Activated CD4-positive, alpha-beta T cell treated with anti-CD3 and anti-CD28 coated beads, Interleukin-2, Interleukin-4, amounts not matched to agents 100 ng/mL and 50 ng/mL, durations not matched to agents 16 hours and 8 hours (primary cell): Measurements from ENCODE around the gene SSTR4.

ENCODE experiments used
- DNase-seq: peaks from one replicate; pipeline ENCODE4 v3.0.0-alpha.2; 2020; ENCODE audit warnings: low spot score

SSTR4 gene

DNA sequence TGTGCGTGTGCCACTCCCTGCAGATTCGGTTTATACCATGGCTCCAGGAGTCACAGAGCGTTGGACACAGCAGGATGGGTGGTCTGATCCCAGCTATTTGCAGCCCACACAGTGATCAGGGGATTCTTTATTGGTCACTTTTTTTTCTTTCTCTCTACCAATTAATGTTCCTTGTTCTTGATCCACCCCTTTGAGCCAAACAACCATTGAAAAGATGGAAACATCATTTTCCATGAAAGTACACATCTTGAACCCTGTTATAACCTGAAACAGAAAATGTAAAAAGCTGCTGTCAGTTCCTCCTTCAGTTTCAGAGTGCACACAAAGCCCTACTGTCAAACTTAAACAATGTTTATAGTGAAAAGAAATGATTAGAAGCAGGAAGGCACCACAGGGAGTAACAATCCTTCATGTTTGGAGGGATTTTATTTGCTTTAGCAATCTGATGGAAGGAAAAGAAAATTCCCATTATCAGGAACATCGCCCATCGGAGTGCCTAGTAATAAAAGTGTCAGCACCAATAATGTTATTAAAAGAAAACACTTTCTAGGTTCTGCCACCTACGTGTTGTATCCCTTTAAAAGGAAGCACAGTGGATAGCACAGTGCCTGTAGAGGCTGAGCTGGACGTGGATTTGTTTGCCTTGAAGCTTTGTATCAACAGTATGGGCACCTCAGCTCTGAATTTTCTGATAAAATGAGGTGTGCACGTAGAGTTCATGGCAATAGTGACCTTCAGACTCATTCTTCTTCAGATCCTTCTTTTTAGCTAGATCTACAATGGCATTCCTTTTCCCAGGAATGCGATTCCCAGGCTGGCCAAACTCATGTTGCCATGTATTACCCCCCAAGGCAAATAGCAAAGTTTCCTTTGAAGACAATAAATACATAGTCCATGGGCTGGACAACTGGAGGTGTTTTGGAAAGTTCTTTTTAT is 30.4 kb downstream of the SSTR4 start:
- no peak for DNase-seq

DNA sequence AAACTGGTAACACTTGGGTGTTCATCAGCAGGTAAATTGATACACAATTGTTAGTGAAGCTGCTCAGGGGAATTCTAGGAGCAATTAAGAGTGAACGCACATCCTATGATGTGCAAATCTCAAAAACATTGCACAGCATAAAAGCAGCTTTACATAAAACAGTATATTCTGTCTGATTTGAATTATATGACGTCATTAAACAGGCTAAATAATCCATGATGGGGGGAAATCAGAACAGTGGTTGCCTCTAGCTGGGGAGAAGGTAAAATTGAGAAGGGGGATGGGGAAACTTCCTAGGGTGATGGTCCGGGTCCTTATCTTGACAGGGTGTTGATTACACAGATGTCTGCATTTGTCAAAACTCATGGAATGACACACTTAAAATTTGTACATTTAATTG is 31.7 kb downstream of the SSTR4 start:
- no peak for DNase-seq

DNA sequence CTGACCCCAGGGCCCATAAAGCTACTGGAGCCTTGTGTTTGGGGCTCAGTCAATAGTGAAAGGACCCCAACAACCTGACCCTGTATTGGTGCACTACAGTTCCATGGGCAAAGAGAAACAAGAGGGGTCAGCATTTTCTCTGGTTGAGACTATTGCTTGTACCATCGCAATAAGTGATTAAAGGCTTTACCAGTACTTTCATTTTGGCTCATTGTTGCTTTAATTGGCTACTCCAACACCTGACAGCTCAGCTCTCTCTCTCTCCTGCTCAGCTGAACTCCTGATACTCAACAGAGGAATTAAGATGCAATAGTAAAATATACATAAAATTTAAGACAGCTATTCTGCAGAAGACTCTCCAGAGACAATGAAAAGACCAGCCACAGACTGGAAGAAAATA is 33.2 kb downstream of the SSTR4 start:
- DNase-seq: no peak

DNA sequence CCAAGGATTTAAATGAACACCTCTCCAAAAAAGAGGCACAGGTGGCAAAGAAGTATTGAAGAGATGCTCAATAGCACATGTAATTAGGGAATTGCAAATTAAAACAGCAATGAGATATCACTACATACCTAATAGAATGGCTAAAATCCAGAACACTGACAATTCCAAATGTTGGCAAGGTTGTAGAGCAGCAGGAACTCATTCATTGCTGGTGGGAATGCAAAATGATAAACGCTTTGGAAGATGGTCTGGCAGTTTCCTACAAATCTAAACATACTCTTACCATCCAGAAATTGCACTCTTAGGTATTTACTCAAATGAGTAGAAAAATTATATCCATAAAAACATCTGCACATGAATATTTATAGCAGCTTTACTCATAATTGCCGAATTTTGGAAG is 34.0 kb downstream of the SSTR4 start:
- no peak for DNase-seq

DNA sequence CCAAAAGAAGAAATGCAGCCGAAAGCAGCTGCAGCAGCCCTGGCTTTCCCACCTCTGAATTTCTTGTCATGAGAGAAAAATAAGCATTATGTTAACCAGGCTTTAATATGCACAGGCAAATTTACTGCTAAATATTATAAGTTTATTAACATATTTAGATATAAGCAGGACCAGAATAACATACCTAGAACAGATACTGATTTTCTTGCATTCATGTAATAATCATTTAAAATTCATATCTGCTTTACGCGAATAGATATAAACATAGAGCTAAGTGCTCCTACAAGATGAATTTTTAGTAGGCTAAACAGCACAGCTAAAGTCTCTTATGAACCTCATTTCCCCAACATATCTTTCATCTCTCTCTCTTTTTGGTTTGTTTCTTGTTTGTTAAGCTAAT is 36.3 kb downstream of the SSTR4 start:
- no peak for DNase-seq

DNA sequence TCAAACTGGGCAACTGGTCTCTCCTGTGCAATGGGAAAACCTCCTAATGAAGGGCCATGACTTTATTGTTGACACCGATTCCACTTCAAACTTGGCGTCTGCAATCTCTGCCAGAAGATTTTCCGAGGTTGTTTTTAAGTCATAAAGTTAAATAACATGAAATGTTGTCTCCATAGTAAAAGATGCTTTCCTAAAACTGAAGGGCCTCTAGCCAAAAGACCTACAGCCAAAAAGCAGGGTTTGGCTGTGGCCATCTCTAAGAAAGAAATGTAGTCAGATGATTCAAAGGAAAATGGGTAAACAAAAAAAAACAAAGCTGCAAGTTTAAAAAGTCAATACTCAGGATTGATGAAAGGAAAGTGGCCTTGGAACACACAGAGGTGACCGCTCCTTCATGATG is 36.9 kb downstream of the SSTR4 start:
- DNase-seq: no peak

DNA sequence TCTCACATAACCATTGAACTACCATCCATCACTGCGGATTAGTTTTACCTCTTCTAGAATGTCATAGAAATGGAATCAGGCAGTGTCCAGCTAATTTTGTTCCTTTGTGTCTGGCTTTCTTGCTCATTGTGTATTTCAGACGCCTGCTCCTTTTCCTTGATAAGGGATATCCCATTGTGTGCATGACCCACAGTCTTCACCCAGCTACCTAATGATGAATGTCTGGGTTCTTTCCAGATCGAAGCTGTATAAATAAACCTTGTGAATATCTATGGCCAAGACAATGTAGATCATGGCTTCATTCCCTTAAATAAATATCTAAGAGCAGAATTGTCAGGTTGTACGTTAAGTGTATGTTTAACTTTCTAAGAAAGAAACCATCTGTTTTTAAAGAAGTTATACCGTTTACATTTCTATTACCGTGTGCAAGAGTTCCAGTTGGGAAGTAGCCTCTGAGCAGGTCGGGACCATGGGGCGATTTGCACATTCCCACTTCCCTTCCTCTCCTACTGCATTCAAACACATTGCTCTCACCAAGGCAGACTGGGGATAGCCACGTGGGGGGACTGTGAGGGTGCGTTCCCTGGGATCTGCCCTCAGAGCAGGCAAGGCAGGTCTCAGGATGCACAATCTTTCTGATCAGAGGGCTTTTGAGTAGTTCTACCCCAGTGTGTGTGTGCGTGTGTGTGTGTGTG is 37.9 kb downstream of the SSTR4 start:
- no peak for DNase-seq

DNA sequence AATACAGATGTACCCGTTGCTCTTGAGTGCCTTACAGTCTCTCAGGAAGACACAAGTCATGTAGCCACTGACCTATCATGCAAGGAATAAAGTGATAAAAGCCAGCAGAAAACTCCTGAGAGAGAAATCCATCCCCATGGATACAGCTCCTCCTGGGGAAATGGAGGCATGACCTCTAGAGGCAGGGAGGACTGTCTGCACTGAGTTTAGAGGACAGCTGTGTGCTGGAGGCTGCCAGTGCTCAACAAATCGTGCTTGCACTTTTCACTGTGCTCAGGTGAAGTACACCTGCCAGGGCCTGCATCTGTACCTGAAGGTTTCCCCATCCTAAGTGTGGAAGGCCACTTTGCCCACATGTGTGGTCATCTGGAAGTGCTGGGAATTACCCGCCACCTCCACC is 38.9 kb downstream of the SSTR4 start:
- DNase-seq: no peak

DNA sequence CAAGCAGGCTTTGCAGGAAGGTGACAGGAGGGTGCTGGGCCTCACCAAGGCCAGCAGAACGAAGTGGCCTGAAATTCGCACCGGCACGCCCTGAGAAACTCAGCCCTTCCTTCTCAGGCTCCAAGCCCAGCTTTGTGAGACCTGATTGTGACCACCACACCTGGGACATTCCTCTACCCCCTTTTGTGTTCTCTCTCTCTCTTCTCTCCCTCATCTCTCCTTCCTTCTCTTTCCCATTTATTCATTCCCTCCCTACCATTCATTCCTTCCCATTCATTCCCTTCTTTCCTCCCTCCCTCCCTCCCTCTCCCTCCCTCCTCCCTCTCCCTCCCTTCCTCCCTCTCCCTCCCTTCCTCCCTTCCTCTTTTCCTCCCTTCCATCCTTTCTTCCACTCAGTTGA is 42.2 kb downstream of the SSTR4 start:
- DNase-seq: no peak

DNA sequence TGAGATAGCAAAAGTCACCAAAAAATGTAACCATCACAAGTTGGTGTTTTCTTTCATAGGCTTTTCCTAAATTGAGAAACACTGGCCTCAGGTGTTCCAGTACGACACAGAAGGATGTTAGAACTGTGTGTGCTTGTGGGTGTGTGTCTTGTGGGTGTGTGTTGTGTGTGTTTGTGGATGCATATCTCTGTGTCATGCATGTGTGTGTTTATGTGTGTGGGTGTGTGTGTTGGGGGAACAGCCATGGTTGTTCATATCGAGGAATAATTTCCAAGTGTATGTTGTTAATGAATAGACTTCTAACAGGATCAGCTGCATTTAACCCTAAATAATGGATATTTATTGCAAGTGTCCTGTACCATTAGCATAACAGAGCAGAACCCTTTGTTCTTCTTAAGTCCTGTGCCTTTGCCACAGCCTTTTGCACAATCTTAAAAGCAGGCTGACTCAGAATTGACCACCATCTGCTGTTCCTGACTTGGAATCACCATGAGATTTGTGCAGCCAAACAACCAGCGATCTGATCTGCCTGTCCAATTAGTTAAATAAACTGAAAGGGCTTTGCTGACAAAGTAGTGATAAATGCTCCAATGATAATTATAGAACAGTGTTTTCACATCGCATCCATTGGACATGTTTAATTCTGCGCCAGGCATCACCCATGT is 43.4 kb downstream of the SSTR4 start:
- DNase-seq: no peak

DNA sequence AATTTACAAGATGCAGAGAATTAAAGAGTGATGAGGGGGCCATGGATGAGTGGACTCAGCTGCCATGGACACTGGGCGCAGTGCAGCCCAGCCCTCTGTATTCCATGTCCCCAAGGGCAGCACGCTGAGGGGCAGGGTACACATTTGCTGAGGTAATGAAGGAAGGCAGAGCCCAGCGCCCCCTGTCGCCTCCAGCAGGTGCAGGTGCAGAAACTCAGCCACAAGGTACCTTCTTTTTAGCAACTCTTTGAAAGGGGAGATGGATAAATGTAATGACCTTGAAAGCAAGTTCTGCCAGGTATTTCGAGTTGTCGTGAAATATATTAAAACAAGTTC is 43.9 kb downstream of the SSTR4 start:
- DNase-seq: no peak

DNA sequence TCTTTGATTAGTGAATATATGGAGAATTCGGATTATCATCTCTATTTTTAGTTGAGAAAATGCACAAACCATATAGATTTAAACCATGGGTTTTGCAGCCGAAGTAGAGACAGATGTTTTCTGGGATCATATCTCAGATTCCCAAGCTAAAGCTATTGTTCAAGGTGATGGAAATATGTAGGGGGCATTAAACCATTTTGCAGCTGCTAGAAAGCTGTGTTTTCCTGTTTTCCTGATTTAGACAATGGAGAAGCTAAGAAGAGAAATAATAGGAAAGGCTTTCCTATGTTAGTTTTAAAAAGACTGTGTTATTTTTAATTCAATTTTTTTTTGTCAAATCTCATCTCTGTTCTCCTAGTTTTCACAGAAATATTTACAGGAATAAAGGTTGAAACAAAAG is 44.8 kb downstream of the SSTR4 start:
- DNase-seq: no peak

DNA sequence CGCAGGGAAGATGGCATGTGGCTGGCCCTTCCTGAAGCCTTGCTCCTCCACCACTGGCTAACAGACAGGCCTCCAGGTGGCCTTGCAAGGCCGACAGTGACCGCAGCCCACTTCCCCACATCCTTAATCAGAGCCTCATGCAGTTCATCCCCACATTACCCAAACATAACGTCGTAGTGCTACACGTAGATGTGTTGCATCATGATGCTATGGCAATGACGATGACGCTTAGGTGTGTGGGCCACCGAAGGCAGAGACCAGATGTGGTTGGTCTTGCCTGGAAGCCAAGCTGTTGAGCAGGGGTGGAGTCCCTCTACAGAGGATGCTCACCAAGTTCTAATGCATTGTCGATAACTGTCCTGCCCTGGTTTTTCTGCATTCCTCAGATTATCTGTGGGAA is 45.4 kb downstream of the SSTR4 start:
- DNase-seq: no peak

DNA sequence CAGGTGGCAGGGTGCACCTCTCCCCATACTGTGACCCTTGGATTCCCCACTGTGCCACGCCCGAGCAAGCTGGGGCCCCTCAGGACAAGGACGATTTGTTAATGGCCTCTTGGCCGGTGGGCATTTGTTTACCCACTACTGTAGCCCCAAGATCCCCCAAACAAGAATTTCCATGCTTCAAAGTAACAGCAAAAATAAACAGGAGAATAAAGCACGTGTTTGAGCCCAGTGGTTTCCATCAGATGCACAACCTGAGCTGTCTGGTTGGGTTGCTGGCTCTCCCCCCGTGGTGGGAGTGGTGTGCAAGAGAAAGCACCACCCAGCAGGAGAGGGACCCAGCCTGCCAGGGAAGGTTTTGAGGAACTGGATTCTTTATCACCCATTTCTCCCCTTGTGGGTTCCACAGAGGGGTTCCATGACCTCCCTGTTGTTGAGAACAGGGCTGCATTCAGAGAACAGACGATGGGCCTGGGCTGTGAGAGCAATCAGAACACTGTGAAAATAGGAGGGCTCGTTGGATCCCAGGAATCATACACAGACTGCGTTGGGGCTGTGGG is 46.2 kb downstream of the SSTR4 start:
- no peak for DNase-seq

DNA sequence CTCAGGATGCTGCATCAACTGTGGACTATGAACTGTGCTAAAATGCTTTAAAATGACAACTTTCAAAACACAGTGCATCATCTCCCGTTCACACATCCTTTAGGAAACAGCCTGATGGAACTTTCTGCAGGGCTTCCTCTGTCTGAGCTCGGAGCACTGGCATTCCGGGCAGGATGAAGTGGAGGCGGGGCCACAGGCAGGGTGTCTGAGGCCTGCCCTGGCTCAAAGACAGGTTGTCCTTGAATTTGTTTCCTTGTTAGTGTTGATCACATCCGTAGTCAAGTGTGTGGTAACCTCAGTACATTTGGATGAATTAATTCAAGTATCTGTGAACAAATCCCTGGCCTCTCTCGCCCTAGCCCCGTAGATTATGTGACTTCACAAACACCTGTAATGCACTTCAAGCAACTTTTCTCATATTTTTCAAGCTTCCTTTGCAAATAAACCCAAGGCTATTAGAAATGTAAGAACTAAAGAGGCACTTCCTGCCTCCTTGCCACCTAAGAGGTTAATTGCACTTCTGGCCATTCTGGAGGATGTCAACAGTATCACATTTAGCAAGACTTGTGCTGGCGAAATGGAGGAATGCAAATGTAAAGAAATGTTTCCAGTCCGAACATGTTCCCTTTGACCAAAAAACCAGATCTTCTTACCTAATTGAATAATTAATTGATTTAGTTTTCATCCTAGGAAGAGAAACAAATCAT is 47.9 kb downstream of the SSTR4 start:
- no peak for DNase-seq

DNA sequence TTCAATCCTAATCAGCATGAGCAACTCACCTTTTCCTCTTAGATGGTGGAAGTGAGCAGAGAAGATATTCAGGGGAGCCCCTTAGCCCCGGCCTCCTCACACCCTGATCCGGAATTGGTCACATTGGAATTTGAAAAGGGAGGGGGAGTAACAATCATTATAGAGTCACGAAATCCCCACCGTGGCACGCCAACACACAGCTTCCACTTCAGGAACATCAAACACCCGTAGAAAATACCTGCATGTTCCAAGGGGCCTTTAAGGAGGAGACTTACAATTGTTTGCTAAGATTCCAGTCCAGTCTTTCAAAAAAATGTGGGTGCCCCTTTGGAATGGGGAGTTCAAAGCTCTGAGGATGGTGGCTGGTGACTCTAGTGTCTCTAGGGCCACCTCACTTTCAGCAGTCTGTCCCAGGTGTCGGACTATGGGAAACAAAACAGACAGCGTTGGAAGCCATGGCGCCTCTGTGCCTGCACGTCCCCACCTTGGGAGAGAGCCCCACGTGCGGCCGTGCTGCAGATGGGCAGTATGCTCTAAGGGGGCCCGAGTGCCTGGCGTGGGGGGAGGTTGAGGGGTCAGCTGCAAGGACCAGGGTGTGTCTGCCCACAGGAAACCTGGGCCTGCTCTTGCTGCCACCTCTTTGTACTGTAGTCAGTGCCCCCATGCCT is 48.6 kb downstream of the SSTR4 start:
- no peak for DNase-seq

DNA sequence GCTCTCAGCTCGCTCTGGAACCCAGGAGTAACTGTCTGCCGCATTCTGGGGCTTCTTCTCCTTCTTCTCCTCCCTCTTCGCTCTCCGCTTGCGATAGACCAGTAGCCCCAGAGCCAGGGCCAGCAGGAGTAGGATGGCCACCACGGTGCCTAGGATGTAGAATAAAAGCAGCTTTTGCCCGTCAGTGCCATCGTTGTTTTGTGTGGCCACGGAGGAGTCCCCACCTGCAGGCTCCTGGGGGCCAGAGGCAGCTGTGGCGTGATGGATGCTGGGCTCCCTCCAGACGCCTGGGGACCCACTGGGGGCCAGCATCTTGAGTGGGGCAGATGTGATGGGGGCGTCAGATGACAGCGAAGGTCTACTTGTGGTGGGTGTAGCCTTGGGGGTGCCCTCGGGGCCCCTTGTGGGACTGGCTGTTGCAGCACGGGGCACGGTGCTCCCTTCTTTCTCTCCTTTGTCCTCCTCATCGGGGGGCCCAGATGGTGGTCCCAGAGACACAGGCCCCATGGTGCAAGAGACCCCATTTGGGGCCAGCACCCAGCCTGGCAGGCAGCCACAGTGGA is 49.3 kb downstream of the SSTR4 start:
- no peak for DNase-seq

DNA sequence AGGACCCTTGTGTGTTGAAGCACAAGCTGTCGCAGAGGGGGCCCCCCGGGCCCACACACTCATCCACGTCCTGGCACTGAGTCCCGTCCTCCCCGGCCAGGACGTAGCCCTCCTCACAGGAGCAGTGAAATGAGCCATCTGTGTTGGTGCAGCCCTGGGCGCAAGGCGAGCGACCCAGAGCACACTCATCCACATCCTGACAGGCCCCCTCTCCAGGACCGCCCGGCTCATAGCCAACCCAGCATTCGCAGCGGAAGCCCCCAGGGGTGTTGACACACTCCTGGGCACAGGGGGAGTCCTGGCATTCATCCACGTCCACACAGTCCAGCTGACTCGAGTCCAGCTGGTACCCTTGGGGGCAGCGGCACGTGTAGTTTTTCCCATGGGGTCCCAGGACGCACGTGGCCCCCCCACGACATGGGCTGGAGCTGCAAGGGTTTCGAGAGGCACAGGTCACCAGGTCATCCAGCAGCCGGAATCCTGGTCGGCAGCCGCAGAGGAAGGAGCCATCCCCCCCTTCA is 49.8 kb downstream of the SSTR4 start:
- no peak for DNase-seq

DNA sequence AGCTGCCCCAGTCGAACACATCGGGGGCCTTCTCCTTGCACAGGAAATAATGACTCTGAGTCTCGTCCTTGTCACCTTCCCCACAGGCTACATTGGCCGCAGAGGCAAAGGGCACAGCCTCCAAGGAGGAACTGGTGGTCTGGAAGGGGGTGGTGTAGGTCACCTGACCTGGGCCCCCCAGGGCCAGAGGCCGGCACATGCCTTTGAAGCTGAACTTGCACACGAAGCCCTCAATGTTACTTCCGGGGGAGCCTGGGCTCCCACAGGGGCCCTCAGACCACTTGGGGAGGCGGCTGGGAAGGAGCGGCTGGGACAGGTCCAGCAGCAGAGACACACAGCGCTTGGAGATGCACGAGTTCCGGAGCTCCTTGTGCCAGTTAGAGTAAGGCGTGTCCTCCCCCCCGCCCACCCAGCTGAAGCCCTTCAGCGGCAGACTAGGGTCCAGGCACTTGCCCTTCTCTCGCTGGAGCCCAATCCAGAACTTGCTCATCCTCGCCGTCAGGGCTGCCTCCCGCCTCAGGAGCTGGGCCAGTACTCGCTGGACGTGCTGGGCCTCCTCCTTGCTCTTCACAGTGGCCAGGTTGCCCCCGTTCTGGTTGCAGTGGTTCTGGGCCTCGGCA is 50.4 kb downstream of the SSTR4 start:
- no peak for DNase-seq

DNA sequence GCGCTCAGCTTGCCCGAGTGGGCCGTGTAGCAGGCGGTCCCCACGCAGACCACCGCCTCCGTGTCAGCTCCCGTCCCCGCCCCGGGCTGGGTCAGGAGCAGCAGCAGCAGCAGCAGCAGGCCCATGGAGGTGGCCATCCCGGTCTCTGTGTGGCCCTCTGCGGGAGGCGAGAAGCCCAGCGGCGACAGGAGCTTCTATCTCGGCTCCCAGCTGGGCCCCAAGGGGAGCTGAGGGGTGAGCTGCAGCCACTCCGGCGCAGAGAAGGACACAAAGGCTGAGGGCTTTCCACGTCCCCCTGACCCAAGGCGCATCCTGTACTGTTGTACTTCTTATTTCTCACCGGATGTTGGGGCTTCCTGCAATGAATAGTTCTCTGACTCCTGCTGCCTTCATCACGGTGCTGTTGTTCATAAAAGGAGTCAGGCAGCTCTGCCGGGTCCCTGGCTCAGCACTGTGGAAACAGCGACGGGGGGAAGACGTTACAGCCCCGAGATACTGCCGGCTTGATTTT is 51.0 kb downstream of the SSTR4 start, which contains the start of gene CD93:
CD93 (minus strand) TSS at position 269 of the 511 bp plus-strand sequence; CDS start at position 137, 132 bp downstream.
- DNase-seq: peak; percentile 78
